RWPE1 (cell line): ENCODE results near the gene PSD4.

Experiments used
- CTCF ChIA-PET: fragments of 350-600 bp; sonication (Branson Sonifier 250); formaldehyde crosslinking; extraction: SDS; loops from one replicate; lab custom pipeline; 2021; lab: Yijun Ruan, JAX
- POLR2A ChIA-PET: fragments of 400-600 bp; formaldehyde crosslinking; extraction: SDS; loops from one replicate; lab custom pipeline; 2020; ENCODE audit warnings: antibody characterized with exemption; ENCODE audit not compliant: low non-redundant PET; lab: Yijun Ruan, JAX
- DNase-seq: peaks from one replicate; pipeline ENCODE4 v3.0.0; 2012; ENCODE audit warnings: low spot score
- H3K27ac ChIP-seq: fragments of 450-650 bp; 2 replicates; pipeline ENCODE4 v1.5.1; 2017
- TF ChIP-seq, protein P1 (sequence below): fragments of 450-650 bp; conservative IDR thresholded peaks from 2 replicates; pipeline ENCODE4 v1.5.1; 2017; ENCODE audit warnings: low read depth, mild to moderate bottlenecking

Gene PSD4

DNA sequence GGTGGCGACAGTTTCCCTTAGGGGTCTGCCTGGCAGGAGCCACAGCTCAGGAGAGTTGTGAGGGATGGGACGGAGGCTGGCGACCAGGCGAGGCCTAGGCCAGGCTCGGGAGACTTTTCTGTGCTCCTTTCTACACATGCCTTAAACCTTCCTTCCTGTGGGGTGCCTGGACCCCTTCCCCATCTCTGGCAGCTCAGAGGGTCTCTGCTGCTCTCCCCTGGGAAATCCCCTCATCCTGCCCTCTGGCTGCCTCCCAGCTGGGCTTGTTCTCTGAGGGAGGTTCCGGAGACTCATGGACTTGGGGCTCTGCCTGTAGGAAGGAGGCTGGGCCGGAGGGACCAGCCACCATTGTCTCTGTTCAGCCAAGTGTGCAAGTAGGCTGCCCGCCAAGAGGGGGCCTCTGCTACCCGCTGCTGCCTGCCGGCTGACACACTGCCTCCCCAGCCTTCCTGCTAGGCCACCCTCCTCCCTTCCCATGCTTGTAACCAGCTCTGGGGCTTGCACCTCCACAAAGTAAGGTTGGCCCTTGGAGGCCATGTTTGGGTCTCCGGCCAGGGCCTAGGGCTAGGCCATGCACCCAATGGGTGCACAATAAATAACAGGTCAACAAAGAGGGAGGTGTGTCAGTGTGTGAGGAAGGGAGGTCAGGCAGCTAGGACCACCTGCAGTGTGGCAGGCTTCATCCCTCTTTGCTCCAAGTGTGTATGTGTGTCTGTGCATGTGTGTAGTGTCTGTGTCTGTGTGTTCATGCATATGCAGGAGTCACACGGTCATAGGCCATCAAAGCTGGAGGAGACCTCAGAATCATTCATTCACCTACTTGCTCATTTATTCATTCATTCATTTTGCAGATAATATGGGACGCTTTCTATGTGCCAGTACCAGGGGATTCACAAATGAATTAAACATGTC, 28.8 kb downstream of the PSD4 start:
- POLR2A ChIA-PET: interaction anchor here (0.6 kb wide), 1 partner anchor 46 kb away, joined by 3 read pairs; no protein-coding TSS in a partner anchor

DNA sequence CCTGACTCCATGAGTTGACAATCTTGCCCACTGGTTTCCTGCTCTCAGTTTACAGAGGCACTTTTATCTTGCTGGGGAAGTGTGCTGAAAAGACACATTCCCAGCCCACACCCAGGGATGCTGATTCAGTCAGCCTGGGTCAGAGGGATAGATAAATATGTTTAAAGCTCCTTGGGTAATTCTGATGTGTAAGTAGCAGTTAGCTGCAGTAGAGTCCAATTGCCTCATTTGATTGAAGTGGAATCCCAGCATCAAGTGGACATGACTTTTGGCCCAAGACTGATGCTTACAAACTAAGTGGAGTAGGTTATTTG, 29.4 kb downstream of the PSD4 start:
- no peak overlapping the region for H3K27ac ChIP-seq
- ChIA-PET POLR2A (interaction anchor here (0.6 kb wide), 1 partner anchor 46 kb away, joined by 3 read pairs; no protein-coding TSS in a partner anchor), CTCF (interaction anchor here (1.1 to 1.9 kb wide), 2 partner anchors 187 to 205 kb away, joined by 3 to 6 read pairs; no protein-coding TSS in a partner anchor)
- DNase-seq: no peak
- TF ChIP-seq, protein P1, sequence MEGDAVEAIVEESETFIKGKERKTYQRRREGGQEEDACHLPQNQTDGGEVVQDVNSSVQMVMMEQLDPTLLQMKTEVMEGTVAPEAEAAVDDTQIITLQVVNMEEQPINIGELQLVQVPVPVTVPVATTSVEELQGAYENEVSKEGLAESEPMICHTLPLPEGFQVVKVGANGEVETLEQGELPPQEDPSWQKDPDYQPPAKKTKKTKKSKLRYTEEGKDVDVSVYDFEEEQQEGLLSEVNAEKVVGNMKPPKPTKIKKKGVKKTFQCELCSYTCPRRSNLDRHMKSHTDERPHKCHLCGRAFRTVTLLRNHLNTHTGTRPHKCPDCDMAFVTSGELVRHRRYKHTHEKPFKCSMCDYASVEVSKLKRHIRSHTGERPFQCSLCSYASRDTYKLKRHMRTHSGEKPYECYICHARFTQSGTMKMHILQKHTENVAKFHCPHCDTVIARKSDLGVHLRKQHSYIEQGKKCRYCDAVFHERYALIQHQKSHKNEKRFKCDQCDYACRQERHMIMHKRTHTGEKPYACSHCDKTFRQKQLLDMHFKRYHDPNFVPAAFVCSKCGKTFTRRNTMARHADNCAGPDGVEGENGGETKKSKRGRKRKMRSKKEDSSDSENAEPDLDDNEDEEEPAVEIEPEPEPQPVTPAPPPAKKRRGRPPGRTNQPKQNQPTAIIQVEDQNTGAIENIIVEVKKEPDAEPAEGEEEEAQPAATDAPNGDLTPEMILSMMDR: no peak

More for the DNA sequence above, 28.8 kb downstream of the PSD4 start:
- DNase-seq: no peak
- CTCF ChIA-PET: interaction anchor here (0.6 to 1.9 kb wide), 5 partner anchors 18 to 205 kb away, joined by 3 to 6 read pairs (median 3); no protein-coding TSS in a partner anchor
- H3K27ac ChIP-seq: peak overlapping the region; percentile 90
- TF ChIP-seq, protein P1: no peak

DNA sequence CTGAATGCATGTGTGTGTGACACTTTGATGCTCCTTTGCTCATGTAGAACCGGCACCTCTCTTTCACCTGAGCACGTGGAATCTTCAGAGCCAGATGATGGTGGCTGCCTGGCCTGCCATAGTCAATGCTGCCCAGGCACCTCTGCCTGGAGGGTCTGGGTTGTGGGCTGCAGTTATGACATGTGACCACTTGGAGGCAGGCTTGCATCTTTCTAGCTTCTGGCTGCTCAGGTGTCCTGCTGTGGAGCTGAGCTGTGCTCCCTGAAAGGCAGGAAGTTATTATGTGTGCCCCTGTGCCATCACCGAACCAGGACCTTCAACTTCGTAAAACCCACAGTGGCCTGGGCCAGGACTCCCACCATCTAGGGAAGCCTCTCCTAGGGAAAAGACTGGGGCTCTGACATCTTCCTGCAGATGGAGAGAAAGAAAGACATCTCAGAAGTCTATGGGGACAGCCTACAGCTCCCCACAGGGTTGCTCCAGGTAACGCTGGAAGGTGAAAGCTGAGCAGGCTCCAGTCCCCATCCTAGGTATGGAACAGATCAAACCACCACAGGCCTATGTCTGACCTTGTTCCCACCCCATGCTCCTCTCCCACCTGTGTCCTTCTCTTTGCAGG, 30.2 kb downstream of the PSD4 start:
- peak; percentile 75 for DNase-seq
- CTCF ChIA-PET: interaction anchor here (0.7 to 1.9 kb wide), 7 partner anchors 36 to 204 kb away, joined by 3 to 7 read pairs (median 3); no protein-coding TSS in a partner anchor
- POLR2A ChIA-PET: no interaction called here
- TF ChIP-seq, protein P1: no peak; the same call in 1 of the 2 replicates
- peak overlapping the region; percentile 61 for H3K27ac ChIP-seq

DNA sequence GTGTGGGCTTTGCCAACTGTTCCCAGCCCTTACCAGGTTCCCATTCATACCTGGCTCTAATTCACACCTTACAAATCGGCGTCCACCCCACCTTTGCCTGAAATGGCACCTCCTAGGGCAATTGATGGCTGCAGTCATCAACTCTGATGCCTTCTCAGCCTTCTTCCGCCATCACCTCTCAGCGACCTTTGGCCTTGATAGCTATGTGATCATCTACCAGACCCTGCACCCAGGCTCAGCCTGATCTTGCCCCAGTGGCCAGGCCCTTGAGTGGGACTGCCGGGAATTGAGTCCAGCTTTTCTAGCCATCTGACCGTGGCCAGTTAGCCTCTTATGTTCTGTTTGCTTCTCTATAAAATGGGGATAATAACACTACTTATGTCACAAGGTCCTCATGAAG, 32.5 kb downstream of the PSD4 start:
- ChIA-PET CTCF (interaction anchor here (0.7 to 1.1 kb wide), 2 partner anchors 43 to 52 kb away, joined by 3 to 6 read pairs; no protein-coding TSS in a partner anchor), POLR2A (no interaction called here)
- no peak for DNase-seq
- H3K27ac ChIP-seq: peak overlapping the region; percentile 61
- TF ChIP-seq, protein P1: no peak

DNA sequence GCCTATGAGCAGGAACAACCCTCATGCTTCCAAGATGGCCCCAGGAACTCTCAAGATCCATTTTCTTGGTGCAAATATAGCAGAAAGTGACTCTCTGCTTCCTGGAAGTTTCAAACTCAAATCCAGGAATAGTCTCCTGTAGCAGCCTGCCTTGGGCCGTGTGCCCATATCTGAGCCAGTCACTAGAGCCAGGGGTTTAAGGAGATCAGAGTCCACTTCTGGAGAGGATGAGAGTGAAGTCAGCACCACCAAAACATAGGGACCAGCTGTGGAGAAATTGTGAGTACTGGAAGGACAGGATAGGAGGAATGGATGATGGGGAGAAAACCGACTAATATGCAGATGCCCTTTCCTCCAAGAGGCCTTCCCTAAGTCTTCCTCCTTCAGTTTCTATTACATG, 33.2 kb downstream of the PSD4 start:
- ChIA-PET CTCF (no interaction called here), POLR2A (no interaction called here)
- TF ChIP-seq, protein P1: no peak
- no peak for DNase-seq
- no peak overlapping the region; the same call in 1 of the 2 replicates for H3K27ac ChIP-seq

DNA sequence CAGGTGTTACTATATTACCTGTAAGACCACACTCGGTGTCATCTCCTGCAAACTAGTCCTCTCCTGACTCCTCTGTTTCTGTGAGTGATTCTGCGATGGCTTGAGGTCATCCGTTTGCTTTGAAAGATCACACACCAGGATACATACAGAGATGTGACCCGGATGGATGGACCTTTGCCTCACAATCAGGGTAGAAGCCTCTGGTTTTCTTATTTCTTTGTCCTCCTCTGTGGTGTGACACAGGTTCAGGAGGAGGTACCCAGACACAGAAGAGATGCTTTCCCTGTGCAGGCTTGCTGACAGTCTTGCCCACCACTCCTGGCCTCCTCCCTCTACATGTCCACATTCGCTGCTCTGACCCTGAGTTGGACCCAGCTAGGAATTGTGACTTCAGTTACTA, 34.6 kb downstream of the PSD4 start:
- TF ChIP-seq, protein P1: no peak
- POLR2A ChIA-PET: no interaction called here
- CTCF ChIA-PET: no interaction called here
- no peak for DNase-seq
- H3K27ac ChIP-seq: no peak overlapping the region
